HG03139 (cell line): ENCODE measurements around the gene NUP85.
"Not testable (repeated sequence)": the region's sequence is repeated elsewhere in the genome, so short reads cannot be mapped to it uniquely, and the experiment has no call there.

Source experiments
- ATAC-seq: cut with Tn5 transposase; IDR thresholded peaks from one replicate; pipeline ENCODE4 v1.9.1; 2021; ENCODE audit not compliant: unreplicated experiment

NUP85 gene

DNA sequence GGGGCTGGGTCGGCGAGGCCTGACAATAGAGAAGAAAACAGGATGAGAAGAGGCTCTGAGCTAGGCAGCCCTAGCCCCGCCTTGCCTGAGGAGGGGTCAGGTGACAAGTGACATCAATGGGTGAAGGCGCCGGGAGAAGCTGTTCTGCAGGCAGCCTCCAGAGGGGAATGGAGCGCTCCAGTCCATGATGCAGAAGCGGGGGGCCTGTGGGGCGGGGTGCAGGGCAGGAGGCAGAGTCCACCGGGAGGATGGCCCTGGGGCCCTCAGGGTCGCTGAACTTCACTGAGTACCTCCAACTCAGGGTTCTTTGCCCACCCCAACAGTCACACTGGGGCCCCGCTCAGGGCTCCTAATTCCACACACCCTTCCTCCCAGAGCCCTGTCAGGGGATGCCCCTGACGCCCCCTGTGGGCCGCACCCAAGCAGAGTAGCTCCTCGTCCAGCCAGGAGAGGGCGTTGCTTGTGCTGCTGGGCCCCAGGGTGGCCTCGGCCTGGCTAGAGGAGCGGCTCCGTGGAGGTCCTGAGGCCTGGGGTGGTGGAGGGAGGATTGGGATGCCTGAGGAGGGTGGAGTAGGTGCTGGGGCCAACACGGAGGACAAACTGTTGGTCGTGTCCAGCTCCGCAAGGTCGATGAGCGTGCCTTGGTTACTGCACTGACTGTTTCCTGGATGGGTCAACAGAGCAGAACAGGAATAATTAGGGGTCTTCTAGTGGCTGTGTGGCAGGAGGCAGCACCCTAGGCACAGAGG is 35.1 kb downstream of the NUP85 start:
- no peak for ATAC-seq

DNA sequence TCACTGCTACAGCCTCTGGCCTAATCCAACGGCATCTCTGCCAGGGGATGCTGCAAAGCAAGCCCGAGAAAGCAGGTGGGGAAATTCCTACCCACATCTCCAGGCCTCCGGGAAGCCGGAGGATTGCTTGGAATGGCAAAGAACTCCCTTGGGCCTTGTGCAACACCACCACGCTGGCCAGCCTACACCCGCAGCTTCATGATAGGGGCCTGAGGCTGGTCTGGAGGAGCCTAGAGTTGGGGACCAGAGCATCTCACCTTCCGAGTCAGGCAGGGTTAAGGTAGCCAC is 35.6 kb downstream of the NUP85 start:
- no peak for ATAC-seq

DNA sequence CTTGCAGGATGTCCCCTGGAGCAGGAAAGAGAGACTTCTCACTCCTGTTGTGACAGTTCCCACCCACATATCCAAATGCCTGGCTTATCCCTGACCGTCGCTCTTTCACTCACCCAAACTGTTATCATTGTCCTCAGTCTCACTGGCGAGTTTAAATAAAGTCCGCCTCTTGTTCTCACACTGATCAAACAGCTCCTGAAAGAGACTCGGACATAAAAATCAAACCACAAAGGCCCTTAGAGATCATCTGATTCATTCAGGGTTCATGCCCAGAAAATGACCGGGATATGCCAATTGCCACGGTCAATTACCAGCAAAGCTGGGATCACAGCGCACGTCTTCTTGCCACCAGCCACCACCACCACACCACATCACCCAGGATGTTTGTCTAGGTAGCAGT is 36.0 kb downstream of the NUP85 start:
- no peak for ATAC-seq

DNA sequence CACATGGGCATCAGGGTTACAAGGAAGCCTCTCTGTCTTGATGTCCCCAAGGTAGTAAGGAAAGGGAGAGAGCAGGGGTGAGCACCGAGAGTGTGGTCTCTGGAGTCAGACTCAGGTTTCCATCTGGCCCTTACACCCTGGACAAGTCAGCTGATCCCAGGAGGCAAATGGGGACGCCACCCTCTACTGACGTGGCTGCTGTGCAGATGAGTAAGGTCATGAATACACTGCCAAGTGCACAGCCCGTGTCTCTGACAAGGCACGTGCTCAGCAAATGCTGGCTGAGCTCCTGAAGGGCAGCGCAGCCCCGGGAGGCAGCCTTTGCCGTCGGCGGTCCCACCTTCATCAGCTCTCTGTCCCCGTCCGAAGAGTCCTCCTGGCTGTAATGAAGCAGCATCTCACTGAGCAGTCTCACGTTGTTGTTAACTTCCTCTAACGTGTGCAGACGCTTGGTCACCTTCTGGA is 36.5 kb downstream of the NUP85 start:
- no peak for ATAC-seq

DNA sequence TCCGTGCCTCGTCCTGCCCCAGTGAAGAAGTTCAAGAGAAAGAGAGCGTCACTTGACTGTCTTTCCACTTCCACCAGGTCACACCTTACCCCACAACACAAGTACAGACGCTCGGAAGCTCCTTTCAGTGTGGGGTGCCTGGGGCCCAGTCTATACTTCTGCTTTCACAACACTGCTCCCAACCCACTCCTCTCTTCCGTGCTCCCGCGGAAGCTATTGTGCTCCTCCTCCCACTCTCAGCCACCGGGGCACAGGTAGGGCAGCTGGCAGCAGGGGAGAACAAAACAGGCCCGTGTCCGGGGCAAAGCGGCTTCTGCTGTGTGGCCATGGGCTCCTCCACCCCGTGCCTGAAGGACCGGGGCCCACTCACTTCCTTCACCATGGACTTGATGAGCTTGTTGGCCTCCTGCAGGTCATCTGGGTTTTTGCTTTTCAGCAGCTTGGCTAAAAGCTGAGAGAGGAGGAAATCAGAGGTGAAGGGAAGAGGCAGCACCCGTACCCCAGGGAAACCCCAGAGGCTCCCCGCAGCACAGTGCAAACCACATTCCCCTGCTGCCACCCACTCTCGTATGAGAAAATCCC is 37.1 kb downstream of the NUP85 start:
- no peak for ATAC-seq

DNA sequence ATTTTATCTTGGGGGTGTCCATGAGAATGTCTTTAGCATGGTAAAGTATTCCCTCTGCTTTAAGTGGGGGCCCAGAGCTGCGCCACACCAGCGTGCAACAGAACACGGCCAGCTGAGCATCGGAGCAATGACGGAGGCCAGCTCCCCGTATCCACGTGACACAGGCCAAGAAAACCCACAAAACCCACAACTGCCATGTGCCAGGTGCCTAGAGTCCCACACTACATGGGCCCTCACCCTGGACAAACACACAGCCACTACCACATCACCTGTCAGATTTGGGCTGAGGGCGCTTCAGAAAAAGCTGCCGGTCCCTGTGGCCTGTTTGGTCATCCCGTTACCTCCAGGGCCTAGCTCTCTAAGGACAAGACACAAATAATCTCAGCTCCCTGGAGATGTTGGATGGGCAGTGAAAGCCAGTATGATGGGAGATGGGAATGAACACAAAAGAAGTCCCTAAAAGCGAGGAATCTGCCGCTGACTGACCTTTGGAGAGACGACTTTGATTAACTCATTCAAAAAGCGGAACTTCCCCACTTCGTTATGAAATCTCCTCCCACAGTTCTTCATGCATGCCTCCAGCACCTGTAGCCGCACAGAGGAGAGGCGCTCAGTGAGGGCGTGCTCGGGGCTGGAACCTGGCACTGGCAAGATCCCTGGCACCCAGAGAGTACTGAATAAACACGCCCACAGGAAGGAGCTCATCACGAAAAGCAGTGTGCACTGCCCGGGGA is 38.8 kb downstream of the NUP85 start:
- ATAC-seq: no peak

DNA sequence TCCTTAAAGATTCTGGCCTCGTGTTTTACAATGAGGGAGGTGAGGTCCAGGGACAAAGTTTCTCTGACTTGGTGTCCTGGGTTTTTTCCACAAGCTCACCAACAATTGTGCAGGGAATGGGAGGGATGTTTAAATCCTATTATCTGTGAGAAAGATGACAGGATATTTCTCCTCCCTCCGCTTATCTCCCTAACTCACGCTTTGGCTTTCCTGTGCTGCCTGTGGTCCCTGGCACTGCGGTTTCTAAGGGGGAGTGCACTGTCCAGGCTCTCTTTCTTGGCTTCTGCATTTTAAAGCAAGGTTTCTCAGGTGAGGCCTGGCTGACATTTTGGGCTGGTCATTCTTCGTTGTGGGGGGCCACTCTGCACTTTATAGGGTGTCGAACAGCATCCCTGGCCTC is 39.5 kb downstream of the NUP85 start:
- ATAC-seq: no peak

DNA sequence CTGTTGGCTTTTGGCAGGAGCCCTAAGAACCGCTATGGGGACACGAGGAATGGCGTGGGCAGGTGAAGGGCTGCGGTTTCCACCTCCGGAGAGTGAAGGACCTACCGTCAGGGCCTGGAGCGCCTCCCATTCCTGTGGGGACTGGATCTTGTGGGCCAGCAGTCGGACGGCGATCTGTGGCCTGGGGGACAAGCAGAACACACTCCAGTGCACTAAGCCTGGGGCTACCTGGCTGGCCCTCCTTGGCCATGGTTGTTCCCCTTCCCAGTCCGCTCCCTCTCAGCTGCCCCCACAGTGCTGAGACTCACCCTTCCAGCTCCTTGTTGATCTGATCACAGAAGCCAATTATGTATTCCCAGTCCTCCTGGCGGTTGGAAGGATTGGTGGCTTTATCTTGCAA is 40.9 kb downstream of the NUP85 start:
- ATAC-seq: no peak

DNA sequence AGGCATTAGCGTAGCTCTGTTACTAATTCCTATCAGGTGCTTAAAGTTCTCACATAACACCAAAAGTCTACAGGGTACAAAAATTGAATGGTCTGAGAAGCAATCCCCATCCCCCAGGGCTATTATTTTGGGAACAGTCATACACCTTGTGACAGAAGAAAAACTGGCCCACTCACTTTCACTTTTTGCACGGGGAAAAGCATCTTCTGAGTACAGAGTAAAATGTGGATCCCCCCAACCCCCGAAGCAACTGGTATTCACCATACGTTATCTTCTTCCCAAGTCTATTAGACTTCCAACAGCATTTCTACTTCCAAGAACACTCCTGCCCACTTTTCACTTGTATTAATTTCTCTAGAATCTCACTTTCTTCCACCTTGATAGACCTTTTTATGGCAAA is 44.1 kb downstream of the NUP85 start:
- ATAC-seq: no peak

DNA sequence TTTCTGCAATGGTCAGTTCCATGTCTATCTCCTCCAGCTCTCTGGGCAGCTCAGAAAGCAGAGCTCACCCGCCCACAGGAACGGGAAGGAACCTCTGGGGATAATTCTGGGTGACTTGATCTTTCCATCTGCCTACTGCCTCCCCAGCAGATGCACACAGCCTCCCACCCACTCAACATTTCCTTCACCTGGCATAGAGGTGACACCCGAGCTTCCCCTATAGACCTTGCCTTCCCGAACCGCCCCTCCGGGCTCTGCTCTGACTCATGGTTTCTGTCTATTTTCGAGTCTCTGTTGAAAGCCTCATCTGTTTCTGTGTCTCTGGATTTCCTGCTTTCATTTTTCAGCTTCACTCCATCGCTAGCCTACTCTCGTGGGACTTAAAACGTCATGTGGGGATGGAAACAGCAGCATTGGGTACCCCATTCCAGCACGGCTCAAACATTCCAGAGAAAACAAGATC is 44.6 kb downstream of the NUP85 start:
- peak; percentile 79 for ATAC-seq

DNA sequence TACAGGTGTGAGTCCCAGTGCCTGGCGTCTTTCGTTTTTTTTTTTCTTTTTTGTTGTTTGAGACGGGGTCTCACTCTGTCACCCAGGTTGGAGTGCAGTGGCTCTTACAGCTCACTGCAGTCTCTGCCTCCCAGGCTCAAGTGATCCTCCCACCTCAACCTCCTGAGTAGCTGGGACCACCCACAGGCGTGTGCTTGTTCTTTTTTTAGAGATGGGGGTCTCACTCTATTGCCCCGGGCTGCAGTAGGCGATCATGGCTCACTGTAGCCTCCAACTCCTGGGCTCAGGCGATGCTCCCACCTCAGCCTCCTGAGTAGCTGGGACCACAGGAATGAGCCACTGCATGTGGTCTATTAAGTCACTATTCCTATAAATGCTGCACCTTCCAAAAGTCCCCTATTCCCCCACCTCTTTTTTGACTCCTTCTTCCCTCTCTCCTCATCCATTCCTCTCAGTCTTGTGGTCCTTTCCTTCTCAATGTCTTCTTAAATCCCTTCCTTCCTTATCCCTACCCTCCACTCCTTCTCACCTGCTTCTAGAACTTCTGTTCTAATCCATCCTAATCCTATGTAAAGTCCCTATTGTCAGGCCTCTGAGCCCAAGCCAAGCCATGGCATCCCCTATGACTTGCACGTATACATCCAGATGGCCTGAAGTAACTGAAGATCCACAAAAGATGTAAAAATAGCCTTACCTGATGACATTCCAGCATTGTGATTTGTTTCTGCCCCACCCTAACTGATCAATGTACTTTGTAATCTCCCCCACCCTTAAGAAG is 46.7 kb downstream of the NUP85 start:
- ATAC-seq: no peak

DNA sequence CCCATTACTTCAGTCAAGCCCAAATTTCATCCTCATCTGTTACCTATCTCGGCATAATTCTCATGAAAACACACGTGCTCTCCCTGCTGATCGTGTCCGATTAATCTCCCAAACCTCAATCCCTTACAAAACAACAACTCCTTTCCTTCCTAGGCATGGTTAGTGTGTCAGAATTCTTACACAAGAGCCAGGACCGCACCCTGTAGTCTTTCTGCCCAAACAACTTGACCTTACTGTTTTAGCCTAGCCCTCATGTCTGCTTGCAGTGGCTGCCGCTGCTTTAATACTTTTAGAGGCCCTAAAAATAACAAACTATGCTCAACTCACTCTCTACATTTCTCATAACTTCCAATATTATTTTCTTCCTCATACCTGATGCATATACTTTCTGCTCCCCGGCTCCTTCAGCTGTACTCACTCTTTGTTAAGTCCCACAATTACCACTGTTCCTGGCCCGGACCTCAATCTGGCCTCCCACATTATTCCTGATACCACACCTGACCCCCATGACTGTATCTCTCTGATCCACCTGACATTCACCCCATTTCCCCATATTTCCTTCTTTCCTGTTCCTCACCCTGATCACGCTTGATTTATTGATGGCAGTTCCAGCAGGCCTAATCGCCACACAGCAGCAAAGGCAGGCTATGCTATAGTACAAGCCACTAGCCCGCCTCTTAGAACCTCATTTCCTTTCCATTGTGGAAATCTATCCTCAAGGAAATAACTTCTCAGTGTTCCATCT is 50.6 kb downstream of the NUP85 start:
- ATAC-seq: not testable (repeated sequence)

DNA sequence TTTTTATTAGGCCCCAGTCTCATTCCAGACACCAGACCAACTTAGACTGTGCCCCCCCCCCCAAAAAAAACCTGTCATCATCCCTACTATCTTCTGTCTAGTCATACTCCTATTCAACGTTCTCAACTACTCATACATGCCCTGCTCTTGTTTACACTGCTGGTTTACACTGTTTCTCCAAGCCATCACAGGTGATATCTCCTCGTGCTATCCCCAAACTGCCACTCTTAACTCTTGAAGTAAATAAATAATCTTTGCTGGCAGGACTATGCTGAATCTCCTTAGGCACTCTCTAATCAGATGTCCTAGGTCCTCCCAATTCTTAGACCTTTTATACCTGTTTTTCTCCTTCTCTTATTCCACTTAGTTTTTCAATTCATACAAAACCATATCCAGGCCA is 51.7 kb downstream of the NUP85 start:
- not testable (repeated sequence) for ATAC-seq

DNA sequence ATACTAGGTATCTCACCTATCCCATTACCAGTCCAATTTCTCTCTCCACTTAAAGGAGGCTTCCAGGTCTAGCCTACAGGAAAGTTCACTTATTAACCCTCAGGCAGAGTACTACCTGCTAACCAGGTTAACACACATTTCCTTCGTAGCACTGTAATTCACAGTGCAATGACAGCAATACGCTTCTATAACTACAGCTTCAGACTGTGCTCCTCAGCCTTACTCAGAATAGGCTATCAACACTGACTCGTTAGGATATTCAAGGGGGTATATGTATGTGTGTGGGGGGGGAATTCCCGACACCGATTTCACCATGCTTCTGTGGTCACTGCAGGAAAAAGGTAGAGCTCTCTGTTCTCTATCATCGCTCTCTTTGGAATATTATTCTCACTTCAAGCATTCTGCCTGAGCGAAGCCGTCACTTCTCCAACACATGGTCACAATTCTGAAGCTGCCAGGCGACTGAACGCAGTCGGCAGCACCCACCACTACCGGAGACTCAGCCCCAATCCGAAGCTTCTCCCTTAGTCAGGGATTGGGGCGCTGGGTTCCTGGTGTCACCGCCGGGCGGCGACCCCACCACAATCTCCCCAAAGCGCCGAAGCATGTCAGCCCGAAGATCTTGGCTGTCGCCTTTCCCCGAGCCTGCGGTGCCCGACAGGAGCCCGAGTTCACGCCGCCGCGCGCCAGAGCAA is 55.3 kb downstream of the NUP85 start:
- peak; percentile 10 for ATAC-seq

DNA sequence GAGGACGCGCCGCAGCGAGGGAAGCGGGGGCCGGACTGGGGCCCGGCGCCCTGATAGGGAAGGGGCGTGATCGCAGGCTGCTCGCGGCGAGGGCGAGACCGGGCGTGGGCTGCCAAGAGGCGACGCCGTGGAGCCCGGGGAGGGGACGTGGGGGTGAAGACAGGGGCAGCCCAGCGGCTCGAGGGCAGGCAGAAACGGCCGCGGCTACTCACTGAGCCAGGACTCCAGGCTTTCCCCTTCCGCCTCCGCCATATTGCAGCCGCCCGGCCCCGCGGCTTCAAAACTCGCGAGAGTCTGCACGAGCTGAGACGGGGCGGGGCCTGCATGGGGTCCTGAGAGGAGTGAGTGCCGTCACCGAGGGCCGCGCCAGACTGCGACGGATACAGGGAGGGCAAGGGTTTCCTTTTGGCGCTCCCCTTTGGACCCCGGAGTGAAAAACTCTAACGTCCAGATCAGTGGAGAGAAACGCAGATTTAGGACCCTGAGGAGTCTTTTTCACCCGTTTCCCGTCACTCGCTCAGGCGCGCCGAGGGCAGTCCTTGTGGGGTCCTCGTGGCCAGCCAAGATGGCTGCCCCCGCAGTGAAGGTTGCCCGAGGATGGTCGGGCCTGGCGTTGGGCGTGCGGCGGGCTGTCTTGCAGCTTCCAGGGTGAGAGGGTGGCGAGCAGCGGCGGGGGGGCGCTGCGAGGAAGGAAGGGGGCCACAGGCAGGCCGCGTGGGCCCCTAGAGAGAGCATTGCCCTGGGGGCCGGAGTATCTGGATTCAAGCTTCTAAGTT is 56.0 kb downstream of the NUP85 start, which contains the start of the genes GGA3 and MRPS7:
Gene GGA3, minus strand, starts transcription at position 271 of the 776 bp plus-strand sequence. Its CDS starts 19 bp downstream, at position 252.
Gene MRPS7, plus strand, starts transcription at position 544 of the 776 bp plus-strand sequence. Its CDS starts 22 bp downstream, at position 566.
- ATAC-seq: peak; percentile 91

DNA sequence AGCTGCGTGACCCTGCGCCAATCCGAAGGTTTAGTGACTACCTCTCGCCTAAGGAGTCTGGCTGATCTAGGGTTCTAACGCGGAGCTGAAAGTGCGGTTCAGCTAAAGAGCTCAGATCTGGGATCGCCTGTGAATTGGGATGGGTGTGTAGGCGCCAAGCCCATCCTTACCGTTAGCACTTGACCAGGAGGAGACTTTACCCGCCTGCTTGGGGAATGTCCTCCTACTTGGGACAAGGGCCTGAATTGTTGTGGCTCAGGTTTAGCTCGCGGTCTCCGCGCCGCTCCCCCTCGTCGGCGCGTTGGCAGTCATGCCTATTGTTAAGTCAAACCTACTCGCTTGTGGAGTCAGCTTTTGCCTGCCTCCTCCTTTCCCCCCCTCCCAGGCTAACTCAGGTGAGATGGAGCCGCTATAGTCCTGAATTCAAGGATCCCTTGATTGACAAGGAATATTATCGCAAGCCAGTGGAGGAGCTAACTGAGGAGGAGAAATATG is 56.7 kb downstream of the NUP85 start:
- peak; percentile 7 for ATAC-seq

DNA sequence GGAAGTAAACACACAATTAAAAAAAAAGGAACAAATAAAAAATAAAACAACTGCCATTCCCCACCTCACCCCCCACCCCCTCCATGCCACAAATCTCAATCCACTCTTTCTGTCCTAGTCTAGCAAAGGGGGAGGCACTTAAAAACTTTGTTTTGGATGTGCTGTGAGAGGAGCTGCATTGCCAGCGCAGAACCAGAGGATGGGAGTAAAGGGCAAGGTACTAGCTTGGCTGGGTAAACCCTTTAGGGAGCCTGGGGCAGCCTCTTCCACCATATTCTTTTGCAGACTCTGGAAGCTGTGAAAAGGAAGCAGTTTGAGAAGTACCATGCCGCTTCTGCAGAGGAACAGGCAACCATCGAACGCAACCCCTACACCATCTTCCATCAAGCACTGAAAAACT is 57.6 kb downstream of the NUP85 start:
- ATAC-seq: no peak

DNA sequence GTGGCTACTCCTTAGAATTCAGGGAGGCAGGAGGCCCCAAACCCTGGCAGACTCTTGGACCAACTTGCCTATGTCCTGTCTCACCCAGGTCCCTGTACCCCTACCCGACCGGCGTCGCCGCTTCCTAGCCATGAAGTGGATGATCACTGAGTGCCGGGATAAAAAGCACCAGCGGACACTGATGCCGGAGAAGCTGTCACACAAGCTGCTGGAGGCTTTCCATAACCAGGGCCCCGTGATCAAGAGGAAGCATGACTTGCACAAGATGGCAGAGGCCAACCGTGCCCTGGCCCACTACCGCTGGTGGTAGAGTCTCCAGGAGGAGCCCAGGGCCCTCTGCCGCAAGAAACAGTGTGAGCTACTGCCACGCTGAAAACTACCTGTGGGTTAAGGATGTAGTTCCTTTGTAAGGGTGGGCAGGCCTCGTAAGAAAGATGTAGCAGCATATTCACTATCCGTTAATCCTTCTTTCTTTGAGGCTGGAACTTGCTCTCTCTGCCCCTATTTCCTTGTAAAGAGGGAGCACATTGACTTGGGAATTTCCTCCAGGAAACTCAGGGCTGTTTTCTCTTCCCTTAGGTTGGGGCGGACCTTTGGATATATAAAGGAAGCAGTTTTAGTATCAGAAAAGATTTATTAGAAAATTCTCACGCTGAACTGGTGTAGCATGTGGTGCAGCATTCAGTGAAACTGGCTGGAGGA is 60.3 kb downstream of the NUP85 start:
- no peak for ATAC-seq
